ENCODE measurements around the gene PHF24. TPM values are rescaled to one million over a fixed set of nuclear protein-coding genes. Genes with fewer than 3 reads are reported as not detected.

Gene PHF24
- total and polyA plus RNA-seq, 9 donors, result 0.10 to 1.0 (median 0.36) TPM; not detected in 1

GRCh38 chr9:34990908-34991606, 33.0 kb downstream of the PHF24 start:
- TF ChIP-seq EP300 (IDR thresholded peaks at IDR 0.05) (no peak), CTCF (IDR thresholded peaks at IDR 0.05) (no peak), POLR2A (IDR thresholded peaks at IDR 0.05) (no peak)
- H3K36me3 ChIP-seq, result no peaks in the 10 kb centered on the region
- H3K4me3 ChIP-seq, result no peak overlapping the region
- H3K27me3 ChIP-seq, result no peaks in the 10 kb centered on the region
- DNase-seq, result peak in 1 of 5 donors; percentile 38
- no peaks in the 10 kb centered on the region for H3K9me3 ChIP-seq
- WGBS, 3 donors, result 67 to 71% (median 68%) methylated on average over 7 of the region's 7 CpGs
- peak overlapping the region in 1 of 2 donors; percentile 69 for H3K27ac ChIP-seq
- peaks cover 16% of the 10 kb centered on the region for H3K4me1 ChIP-seq (ENCODE audit: insufficient read depth)
- intact Hi-C loops (cut with DNase I), result loop anchor here in 1 of 4 donors (10.0 kb wide), 1 partner anchor 84 kb away; the partner anchor contains the start of genes FANCG and VCP

- WGBS, 3 donors, result 69 to 72% (median 71%) methylated on average over 14 to 15 of the region's 15 CpGs
- DNase-seq, result peak in 1 of 5 donors; percentile 37
- intact Hi-C loops (cut with DNase I), result loop anchor here in 1 of 4 donors (10.0 kb wide), 1 partner anchor 83 kb away; the partner anchor contains the start of genes FANCG and VCP
- Histone ChIP-seq H3K27ac (no peak overlapping the region), H3K9me3 (no peaks in the 10 kb centered on the region), H3K4me1 (ENCODE audit: insufficient read depth) (peaks cover 16% of the 10 kb centered on the region), H3K27me3 (no peaks in the 10 kb centered on the region), H3K4me3 (no peak overlapping the region), H3K36me3 (no peaks in the 10 kb centered on the region)
- TF ChIP-seq POLR2A (IDR thresholded peaks at IDR 0.05) (no peak), EP300 (IDR thresholded peaks at IDR 0.05) (no peak), CTCF (IDR thresholded peaks at IDR 0.05) (no peak)
These were observed 33.7 kb downstream of the PHF24 start for GRCh38 chr9:34991607-34992375.

DNA sequence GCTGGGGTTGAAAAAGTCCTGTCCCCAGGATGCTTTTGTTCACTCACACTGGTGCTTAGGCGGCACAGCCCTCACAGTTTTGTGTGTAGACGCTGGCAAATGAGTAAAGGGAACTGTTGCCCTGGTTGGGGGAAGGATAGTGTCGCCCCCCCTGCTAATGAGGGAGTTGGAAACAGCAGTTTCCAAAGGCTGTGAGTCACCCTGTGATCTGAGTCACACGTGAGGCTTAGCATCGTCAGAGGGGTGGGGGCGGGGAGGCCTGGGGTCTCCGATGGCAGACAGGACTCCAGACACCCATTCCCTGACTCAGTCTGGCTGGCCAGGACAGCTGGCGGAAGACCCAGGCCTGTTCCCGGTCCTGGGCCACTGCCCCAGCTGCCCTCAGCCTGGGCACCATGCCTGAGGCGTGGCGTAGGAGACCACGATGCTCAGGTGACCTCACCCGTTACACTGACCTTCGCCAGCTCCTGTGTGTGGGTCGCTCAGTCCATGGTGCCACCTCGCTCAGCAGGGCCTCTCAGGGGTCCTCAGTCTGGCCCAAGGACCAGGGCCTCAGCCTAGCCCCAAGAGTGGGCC, 34.4 kb downstream of the PHF24 start:
- Histone ChIP-seq H3K4me3 (no peak overlapping the region), H3K27ac (peak overlapping the region in 1 of 2 donors; percentile 66), H3K9me3 (no peaks in the 10 kb centered on the region), H3K27me3 (no peaks in the 10 kb centered on the region), H3K36me3 (no peaks in the 10 kb centered on the region), H3K4me1 (ENCODE audit: insufficient read depth) (peaks cover 16% of the 10 kb centered on the region)
- DNase-seq, result peak; percentile 36 to 65 (median 51)
- TF ChIP-seq CTCF (IDR thresholded peaks at IDR 0.05) (no peak), POLR2A (IDR thresholded peaks at IDR 0.05) (no peak), EP300 (IDR thresholded peaks at IDR 0.05) (no peak)
- WGBS, 3 donors, result 57 to 67% (median 62%) methylated on average over 16 of the region's 16 CpGs
- intact Hi-C loops (cut with DNase I), result loop anchor here in 1 of 4 donors (10.0 kb wide), 1 partner anchor 82 kb away; the partner anchor contains the start of genes FANCG and VCP
